GM19239 (cell line): ENCODE measurements around the gene SPTSSA.

Source experiments
- DNase-seq: peaks from one replicate; pipeline ENCODE4 v3.0.0; 2011; ENCODE audit warnings: low spot score; ENCODE audit not compliant: insufficient read length
- FAIRE-seq: peaks from 2 replicates; lab custom pipeline; 2011; peaks lifted over from hg19 to GRCh38; lab: Jason Lieb, UNC

SPTSSA gene

GRCh38 chr14:34474187-34474679 is 12.2 kb upstream of the SPTSSA start:
- DNase-seq (no peak), FAIRE-seq (no peak)

- DNase-seq = no peak
- no peak for FAIRE-seq
These were observed 10.8 kb upstream of the SPTSSA start for GRCh38 chr14:34472706-34473279.

- DNase-seq = no peak
- FAIRE-seq = no peak
These were observed 8.3 kb upstream of the SPTSSA start for GRCh38 chr14:34470319-34470718.

GRCh38 chr14:34466691-34467090 is 4.7 kb upstream of the SPTSSA start:
- FAIRE-seq = no peak
- DNase-seq = no peak

DNA sequence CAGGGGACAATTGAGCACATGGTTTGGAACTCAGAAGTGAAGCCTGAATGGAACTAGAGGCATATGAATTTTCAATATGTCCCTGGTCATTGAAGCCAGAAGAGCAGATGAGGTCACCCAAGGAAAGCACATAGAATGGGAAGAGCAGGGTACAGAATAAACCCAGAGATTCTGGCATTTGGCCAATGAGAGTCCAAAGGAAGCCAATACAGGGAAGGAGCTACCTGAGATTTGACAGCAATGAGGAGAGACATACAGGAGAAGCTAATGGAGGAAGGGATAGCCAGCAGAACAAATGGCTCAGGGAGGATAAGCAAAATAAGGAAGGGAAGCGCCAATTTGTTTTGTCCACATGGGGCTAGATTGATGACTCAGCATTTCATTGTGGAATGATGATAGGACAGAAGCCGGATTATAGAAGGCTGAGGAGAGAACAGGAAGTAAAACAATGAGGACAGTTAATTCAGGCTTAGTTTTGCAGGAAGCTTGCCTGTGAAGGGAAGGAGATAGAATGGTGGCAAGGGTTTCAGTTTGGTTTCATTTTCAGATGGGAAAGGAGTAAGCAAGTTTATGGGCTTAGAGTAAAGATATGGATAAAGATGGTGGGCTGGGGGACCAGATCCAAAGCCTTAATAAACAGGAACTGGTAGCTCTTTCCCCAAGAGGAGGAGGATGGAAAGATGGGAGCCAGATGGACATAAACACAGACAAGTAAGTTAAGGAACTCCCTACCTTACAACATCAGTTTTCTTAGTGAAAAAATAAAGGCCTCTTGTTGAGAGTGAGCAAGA is 3.2 kb upstream of the SPTSSA start:
- DNase-seq (no peak), FAIRE-seq (no peak)

DNA sequence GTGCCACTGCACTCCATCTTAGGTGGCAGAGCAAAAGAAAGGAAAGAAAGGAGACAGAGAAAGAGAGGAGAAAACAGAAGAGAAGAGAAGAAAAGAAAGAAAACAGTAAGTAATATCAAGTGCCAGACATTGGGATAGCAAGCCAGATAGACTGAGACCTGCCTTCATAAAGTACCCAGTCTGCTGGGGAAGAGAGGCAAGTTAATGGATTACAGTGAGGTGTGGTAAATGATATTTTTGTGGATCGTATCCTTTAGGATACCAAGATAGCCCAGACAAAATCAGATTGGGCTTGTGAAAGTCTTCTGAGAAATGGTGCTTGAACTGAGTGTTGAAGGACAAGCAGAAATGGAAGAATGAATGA is 1.5 kb upstream of the SPTSSA start:
- no peak for DNase-seq
- FAIRE-seq = no peak

DNA sequence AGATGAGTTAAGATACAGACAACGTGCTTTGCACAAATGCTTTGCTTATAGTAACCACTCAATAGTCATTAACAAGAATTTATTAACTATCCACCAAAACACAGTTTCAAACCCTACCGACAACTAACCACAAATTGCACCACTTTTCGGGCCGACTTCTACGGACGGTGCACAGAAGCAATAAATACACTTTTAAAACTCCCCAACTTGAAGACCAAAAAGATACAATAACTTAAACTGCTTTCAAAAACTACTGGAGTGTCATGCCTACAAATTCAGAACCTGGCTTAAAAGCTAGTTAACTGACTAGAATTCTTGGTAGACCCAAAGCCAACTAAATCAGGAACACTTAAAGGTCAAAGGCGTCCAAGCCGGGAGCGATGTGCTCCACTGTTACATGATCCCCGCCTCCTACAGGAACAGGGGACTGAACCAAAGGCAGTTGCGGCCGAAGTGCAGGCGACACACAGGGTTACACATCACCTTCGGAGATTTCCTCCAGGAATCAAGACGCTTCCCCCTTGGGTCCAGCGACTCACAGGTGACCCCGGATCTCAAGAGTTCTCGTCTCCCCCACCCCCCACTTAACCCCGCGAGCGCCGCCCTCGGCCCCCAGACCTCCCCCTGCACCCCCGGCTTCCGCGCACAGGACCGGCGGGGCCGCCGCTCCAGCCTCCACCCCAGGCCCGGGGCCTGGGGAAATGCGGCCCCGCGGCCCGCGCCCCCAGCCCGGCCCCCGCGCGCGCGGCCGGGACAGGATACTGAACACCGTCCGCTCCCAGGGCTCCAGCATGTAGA is 507 bp downstream of the SPTSSA start:
- peak; percentile 33 for FAIRE-seq
- DNase-seq = peak; percentile 34

DNA sequence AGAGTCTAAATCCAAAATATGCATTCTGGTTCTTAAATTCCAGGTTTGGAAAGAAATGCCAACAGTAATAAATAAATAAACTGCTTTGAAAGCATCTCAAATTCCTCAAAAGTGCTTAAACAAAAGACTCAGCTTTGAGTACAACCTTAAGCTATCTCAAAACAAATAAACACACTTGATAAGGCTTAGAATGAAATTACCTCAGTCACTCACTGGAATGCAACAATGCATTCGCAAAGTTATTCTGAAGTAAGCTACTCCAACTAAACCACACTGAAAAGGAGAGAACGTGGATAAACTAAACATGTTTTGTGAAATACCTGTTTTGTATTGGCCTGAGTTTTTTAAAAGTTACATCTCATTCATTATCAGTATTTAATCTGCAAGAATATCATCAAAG is 1.2 kb downstream of the SPTSSA start:
- DNase-seq (no peak), FAIRE-seq (no peak)

- no peak for FAIRE-seq
These were observed 1.7 kb downstream of the SPTSSA start for GRCh38 chr14:34460295-34460694.

DNA sequence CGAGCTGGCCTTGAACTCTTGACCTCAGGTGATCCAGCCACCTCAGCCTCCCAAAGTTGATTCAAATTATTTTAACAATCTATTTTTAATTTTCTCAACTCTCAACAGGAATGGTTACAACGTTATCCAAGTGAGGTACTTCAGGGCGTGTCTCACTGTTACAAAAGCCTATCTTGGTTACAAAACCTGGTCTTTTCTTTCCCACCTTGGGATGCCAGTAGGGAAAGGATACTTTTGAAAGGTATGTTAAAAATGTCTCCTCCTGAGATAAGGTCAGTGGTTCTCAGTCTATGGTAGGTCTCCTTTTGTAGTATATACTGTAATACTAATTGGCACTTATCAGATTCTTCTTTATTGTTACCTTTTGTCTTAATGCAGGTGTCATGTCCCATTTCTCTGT is 4.9 kb downstream of the SPTSSA start:
- FAIRE-seq (no peak), DNase-seq (no peak)

More at GRCh38 chr14:34460295-34460694, 1.7 kb downstream of the SPTSSA start:
- no peak for DNase-seq

- FAIRE-seq (no peak), DNase-seq (no peak)
These were observed 8.8 kb downstream of the SPTSSA start for GRCh38 chr14:34453226-34453625.

DNA sequence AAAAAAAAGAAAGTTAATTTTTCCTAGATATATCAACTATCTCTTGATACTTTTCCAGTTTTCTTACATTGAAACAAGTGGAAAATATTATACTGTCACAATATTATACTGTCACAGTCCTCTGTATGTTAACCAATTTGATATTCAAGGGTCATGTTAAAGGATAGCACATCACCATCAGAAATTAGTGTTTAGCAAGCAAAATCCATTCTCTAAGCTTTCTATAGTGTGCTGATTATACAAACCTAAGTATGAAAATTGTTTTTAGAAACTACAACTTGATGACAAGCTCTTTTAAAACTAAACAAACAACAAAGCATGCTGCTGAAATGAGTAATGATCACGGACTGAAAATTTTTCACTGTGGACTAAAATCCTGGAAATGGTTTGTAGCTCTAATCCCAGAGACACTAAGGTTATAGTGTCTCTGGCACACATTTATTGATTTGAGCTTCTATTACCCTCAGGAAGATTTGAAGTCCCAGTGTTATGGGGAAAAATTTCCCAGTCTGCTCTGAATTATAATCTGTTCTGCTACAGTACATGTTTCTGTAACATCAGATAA is 9.7 kb downstream of the SPTSSA start:
- no peak for FAIRE-seq
- no peak for DNase-seq

DNA sequence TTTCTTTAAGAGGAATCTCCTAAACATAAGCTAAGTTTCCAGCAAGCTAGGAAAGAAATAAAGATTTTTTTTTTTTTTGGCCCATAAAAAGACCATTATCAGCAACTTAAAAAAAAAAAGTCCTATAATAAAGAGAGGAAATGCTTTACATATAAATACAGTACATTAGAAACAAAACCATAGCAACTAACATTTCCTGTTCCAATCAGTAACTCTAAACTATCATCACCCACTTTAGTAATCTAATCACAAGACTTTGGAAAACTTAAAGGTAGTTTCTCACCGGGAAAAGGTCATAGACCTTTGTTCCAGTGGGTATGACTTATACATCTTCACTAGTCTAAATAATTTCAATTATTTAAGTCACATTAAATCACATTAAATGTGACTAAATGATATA is 11.1 kb downstream of the SPTSSA start:
- DNase-seq = no peak
- no peak for FAIRE-seq

DNA sequence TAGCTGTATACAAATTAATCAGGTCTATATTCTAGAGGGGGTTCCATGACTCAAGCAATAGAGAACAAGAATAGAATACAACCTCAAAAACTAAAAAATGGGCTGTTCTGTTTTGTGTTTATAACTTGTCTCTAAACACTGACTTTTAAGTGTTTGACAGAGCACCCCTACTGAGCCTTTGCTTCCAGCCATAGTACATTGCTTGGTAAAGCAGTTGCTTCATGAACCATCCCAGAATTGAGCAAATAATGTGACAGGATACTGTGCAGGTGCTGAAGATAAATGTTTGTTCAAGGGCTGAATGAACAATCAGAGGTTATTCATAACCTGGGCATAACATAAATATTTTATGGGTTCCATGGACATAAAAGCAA is 11.5 kb downstream of the SPTSSA start:
- no peak for FAIRE-seq
- DNase-seq = no peak

DNA sequence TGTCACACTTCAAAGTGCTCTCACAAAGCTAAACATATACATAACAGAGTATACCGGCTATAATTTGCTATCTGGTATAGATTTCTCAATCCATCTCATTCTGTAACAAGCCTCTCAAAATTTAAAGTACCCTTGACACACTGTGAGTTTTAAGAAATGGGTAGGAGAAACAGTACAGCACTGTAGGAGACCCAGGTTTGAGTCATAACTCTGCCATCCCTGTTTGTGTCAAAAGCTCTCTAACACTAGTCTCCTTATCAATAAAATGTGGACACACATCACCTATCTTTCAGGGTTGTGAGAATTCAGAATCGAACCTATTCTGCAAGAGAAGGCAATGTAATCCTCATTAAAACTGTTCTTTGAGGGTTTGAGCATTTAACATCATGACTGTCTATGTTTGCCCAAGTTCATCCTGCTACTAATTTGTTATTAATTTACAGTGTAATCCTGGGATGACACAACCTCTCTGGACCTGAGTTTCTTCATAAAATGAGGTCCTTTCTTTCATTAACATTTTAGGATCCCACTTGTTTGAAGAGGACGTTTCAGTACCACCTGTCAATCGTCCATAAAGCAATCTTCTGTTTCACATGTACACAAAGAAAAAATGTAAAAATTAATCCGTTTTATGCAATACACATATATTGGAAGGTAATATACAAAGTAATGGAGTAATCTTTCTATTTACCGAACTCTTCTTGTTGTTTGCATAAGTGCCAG is 12.1 kb downstream of the SPTSSA start:
- DNase-seq (no peak), FAIRE-seq (no peak)

DNA sequence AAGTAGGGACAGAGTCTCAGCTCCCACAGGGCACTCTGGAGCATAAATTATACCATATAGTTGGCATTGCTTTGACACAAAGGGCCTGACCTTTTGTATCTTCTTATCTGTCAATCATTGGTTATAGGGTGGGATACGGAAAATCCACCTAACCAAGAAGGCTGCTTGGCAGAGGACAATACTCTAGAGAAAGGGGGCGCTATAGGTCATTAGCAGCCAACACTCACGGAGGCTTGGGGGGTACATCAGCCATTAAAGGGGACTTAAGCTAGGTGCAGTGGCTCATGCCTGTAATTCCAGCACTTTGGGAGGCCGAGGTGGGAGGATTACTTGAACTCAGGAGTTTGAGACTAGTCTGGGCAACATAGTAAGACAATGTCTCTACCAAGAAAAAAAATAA is 22.9 kb downstream of the SPTSSA start:
- DNase-seq = no peak
- FAIRE-seq = no peak

- FAIRE-seq (no peak), DNase-seq (no peak)
These were observed 23.6 kb downstream of the SPTSSA start for GRCh38 chr14:34438438-34438837.

- FAIRE-seq (no peak), DNase-seq (no peak)
These were observed 24.3 kb downstream of the SPTSSA start for GRCh38 chr14:34437729-34438080.

- DNase-seq (no peak), FAIRE-seq (no peak)
These were observed 24.9 kb downstream of the SPTSSA start for GRCh38 chr14:34436960-34437728.
